Memory B cell (primary cell): ENCODE data around the gene ARID5A.

ENCODE experiments used
- ATAC-seq: fragments of 150-1000 bp; cut with Tn5 transposase; 2 replicates; pipeline ENCODE4 v1.10.0; 2021; ENCODE audit warnings: low read depth, mild to moderate bottlenecking, moderate library complexity
- DNase-seq, 2 donors: peaks; one replicate each; pipeline ENCODE4 v3.0.0; 2022; ENCODE audit warnings: low spot score in 2 of 2
- H3K27ac Mint-ChIP-seq: one replicate; pipeline ENCODE4 v1.8.0; 2022; ENCODE audit warnings: mild to moderate bottlenecking, moderate library complexity, mixed read lengths
- H3K27me3 Mint-ChIP-seq: one replicate; pipeline ENCODE4 v1.8.0; 2022; ENCODE audit warnings: mixed read lengths
- H3K36me3 Mint-ChIP-seq: one replicate; pipeline ENCODE4 v1.8.0; 2022; ENCODE audit warnings: mild to moderate bottlenecking, mixed read lengths
- H3K4me1 Mint-ChIP-seq: one replicate; pipeline ENCODE4 v1.8.0; 2022; ENCODE audit warnings: mixed read lengths
- H3K4me3 Mint-ChIP-seq: one replicate; pipeline ENCODE4 v1.8.0; 2022; ENCODE audit warnings: mild to moderate bottlenecking, moderate library complexity, mixed read lengths
- H3K9me3 Mint-ChIP-seq: one replicate; pipeline ENCODE4 v1.8.0; 2022; ENCODE audit warnings: mixed read lengths

Gene ARID5A

DNA sequence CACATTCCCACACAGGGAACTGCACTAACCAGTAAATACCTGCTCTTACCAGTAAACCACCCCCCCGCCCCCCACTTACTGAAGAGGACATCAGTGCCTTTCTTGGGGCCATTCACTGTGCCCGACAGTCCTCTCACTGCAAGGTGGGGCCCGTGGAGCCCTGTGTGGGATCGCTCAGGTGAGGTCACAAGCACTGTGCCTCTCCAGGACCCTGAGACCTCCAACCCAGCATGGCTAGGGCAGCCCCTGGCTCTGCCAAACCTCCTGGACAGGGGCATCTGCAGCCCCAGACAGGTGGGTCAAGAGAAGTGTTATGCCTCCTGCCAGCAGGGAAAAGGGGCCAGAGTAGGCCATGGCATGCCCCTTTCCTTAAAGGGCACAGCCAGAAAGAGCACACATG, 24.7 kb upstream of the ARID5A start:
- Mint-ChIP-seq H3K4me3 (no peak overlapping the region), H3K27ac (no peak overlapping the region), H3K36me3 (no peaks in the 10 kb centered on the region), H3K9me3 (peaks cover 6% of the 10 kb centered on the region), H3K4me1 (peaks cover 11% of the 10 kb centered on the region), H3K27me3 (peaks cover 2% of the 10 kb centered on the region)
- DNase-seq: no peak
- no peak for ATAC-seq

DNA sequence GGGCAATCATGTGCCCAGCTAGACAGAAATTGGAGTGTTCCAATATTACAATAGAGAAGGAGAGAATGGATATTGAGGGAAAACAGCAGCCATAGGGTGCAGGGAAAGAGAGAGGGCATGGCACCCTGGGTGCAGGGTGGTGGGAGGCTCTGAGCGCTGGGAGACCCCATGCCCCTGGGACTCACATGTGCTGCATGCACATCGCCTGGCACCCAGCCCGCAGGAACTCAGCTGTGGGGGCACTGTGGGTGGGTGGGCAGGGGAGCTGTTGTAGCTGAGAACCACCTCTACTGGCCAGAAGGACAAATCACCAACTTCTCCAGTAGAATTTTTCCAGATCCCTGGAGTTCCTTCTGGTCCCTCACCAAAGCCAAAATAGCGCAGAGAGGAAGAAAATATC, 24.2 kb upstream of the ARID5A start:
- ATAC-seq: no peak
- Mint-ChIP-seq H3K36me3 (peaks cover 3% of the 10 kb centered on the region), H3K27me3 (peaks cover 2% of the 10 kb centered on the region), H3K4me3 (no peak overlapping the region), H3K4me1 (peaks cover 11% of the 10 kb centered on the region), H3K27ac (no peak overlapping the region), H3K9me3 (peaks cover 10% of the 10 kb centered on the region)
- DNase-seq: no peak

DNA sequence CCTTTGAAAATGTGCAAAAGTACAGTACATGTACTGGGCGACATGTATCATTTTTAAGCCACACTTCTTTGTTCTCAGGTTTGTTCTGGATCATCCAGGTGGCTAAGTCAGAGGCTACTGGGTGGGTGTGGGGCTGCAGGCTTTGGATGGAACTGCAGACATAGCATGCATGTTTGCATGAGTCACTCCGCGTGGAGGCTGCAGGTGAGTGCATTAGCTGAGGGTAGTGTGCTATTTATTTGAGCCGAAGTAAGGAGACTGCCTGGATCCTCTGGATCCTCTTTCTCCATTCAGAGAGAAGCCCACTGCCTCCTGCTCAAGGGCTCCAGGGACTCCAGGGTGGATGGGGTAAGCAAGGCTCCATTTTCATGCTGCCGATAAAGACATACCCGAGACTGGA, 22.0 kb upstream of the ARID5A start:
- DNase-seq: no peak
- Mint-ChIP-seq H3K9me3 (peaks cover 11% of the 10 kb centered on the region), H3K4me3 (no peak overlapping the region), H3K4me1 (peaks cover 2% of the 10 kb centered on the region), H3K36me3 (peaks cover 3% of the 10 kb centered on the region), H3K27me3 (peaks cover 2% of the 10 kb centered on the region), H3K27ac (no peak overlapping the region)
- ATAC-seq: no peak

DNA sequence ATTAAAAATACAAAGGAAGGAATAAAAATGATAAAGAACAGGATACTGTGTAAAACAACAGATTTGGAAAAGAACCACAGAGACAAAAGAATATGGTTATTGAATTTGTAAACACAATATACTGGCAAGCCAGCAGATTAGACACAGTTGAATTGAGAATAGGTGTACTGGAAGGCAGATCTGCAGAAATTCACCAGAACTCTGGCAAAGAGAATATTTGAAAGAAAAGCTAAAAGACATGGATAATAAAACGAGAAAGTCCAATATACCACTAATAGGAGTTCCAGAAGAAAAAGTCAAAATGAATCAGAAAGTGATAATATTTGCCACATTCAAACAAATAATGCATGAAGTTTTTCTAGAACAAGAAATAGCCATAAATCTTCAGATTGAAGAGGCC, 19.5 kb upstream of the ARID5A start:
- ATAC-seq (no peak), DNase-seq (no peak)
- no peaks in the 10 kb centered on the region for H3K27me3 Mint-ChIP-seq
- H3K4me1 Mint-ChIP-seq: no peaks in the 10 kb centered on the region
- H3K27ac Mint-ChIP-seq: no peak overlapping the region
- peaks cover 3% of the 10 kb centered on the region for H3K36me3 Mint-ChIP-seq
- H3K4me3 Mint-ChIP-seq: no peak overlapping the region
- H3K9me3 Mint-ChIP-seq: peaks cover 11% of the 10 kb centered on the region

DNA sequence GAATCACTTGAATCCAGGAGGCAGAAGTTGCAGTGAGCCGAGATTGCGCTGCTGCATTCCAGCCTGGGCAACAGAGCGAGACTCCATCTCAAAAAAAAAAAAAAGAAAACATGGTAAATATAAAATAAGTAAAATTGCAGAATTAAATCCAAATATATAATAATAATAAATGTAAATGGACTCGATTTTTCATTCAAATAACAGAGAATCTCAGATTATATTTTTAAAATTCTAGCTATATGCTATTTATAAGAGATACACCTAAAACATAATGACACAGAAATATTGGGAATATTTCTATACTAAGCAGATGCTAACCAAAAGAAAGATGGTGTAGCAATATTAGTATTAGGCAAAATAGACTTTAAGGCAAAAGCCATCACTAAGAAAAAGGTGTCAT, 16.3 kb upstream of the ARID5A start:
- peaks cover 5% of the 10 kb centered on the region for H3K4me1 Mint-ChIP-seq

DNA sequence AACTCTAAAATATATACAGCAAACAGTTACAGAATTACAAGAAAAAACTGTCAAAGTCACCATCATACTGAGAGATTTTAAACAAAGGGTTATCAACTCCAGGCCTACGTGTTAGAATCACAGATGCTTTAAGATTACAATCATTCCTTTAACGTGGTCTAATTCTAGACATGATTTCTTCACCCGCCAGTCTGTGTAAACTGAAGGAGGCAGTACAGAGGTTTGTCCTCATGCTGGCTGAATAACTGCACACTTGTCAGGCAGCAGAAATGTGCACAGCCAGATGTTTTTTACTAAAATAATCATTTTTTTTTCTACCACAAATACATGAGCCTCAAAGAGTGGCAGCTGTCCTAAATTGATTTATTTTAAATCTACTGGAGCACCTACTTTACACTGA, 15.9 kb upstream of the ARID5A start:
- Mint-ChIP-seq H3K27ac (no peak overlapping the region), H3K4me3 (no peak overlapping the region), H3K36me3 (peaks cover 3% of the 10 kb centered on the region), H3K9me3 (peaks cover 10% of the 10 kb centered on the region), H3K27me3 (peaks cover 4% of the 10 kb centered on the region), H3K4me1 (peaks cover 5% of the 10 kb centered on the region)
- no peak for DNase-seq
- no peak for ATAC-seq

More for the DNA sequence above, 16.3 kb upstream of the ARID5A start:
- Mint-ChIP-seq H3K27me3 (peaks cover 4% of the 10 kb centered on the region), H3K4me3 (no peak overlapping the region), H3K27ac (no peak overlapping the region), H3K36me3 (peaks cover 3% of the 10 kb centered on the region), H3K9me3 (peaks cover 11% of the 10 kb centered on the region)
- DNase-seq (no peak), ATAC-seq (no peak)

DNA sequence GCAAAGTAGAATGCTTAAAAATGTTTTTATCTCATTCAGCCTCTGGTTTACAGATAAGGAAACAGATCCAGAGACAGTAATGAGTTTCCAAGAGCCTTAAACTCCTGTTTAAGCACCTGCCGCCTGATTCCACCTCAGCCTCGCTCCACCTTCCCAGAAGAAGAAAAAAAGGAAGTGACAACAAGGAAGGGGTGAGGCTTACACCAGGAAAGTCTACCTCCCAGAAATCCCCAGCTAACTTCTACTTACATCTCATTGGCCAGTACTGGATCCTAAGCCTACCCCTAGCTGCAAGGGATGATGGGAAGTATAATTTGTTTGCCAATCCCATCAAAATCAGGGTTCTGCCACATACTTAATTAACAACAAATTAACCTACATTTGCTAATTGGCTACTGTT, 15.3 kb upstream of the ARID5A start:
- Mint-ChIP-seq H3K4me3 (no peak overlapping the region), H3K27me3 (peaks cover 8% of the 10 kb centered on the region), H3K4me1 (peaks cover 5% of the 10 kb centered on the region), H3K9me3 (peaks cover 7% of the 10 kb centered on the region), H3K36me3 (peaks cover 3% of the 10 kb centered on the region), H3K27ac (no peak overlapping the region)
- DNase-seq: no peak
- no peak for ATAC-seq

DNA sequence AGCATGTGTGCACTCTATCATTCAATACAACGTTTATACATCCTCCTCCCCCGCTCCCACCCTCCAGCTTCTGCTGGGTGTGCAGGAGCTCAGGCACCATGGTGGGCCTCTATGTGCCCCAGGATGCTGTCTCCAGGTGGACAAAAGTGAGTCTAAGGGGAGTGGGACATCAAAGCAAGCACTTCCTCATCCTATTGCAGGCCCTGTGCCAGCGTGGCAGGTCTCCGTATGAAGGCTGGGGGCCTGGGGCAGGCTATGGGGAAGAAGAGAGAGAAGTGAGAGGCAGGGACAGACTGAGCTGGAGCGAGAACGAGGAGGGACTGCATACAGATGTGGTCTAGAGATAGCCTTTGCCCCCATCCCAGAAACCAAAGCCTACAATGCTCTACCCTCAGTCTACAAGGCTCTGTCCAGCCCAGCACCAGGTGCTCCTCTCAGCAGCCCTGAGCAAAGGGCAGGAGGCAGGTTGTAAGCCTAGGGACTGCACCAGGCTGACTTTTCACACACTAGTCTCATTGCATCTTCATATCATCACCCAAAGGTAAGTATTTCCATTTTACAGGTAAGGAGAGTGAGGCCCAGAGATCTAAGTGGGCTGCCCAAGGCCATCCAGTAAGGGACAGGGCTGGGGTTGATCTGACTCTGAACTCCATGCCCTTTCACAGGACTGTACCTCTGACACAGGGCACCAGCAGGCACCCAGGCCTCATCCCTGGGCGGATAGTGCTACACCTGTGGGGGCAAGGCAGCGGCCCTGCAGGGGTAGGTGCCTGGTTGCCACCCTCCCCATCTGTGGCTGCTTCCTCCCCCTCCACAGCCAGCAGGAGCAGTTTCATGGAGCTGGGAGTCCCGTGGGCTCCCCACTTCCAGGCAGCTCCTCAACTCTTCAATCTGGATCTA, 14.0 kb upstream of the ARID5A start:
- H3K4me1 Mint-ChIP-seq: peaks cover 8% of the 10 kb centered on the region
- H3K4me3 Mint-ChIP-seq: no peak overlapping the region
- no peaks in the 10 kb centered on the region for H3K36me3 Mint-ChIP-seq
- H3K27me3 Mint-ChIP-seq: peaks cover 8% of the 10 kb centered on the region
- no peaks in the 10 kb centered on the region for H3K9me3 Mint-ChIP-seq
- no peak overlapping the region for H3K27ac Mint-ChIP-seq
- DNase-seq: no peak
- no peak for ATAC-seq

DNA sequence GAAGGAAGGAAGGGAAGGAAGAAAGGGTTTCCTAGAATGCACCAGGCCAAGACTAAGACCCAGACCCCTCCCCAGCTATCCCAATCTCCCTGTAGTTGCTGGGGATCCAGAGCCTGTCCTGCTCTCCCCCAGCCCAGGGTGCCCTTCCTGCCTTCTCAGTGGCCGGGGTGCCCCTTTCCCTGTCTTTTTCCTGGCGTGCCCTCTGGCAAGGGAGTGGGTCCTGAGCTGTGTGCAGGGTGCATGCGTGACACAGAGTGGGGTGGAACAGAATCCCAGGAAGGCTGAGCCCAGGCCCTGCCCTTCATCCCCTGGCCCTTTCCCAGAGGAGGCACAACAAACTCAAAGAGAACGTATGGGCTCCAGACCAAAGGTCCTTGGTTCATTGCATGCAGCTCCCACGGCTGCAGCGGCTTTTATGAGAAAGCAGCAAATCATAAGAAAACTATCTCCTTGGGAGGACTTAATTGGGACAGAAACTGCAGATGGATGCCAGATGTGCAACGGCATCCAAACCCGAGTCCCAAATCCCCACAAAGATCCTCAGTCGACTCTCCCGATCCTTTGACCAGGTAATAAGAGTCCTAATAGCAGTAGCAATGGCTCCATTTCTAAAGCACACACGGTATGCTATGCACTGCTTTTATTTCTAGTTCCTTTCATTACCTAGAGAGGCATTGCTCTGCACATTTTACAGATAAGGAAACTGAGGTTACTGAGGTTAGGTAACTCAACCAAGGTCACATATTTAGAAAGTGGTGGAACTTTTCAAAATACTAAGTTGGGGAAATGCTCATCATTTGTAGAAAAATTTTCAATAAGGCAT, 12.7 kb upstream of the ARID5A start:
- DNase-seq: no peak
- peaks cover 12% of the 10 kb centered on the region for H3K4me1 Mint-ChIP-seq
- no peaks in the 10 kb centered on the region for H3K9me3 Mint-ChIP-seq
- no peak overlapping the region for H3K27ac Mint-ChIP-seq
- H3K4me3 Mint-ChIP-seq: no peak overlapping the region
- ATAC-seq: no peak
- peaks cover 8% of the 10 kb centered on the region for H3K27me3 Mint-ChIP-seq
- no peaks in the 10 kb centered on the region for H3K36me3 Mint-ChIP-seq

DNA sequence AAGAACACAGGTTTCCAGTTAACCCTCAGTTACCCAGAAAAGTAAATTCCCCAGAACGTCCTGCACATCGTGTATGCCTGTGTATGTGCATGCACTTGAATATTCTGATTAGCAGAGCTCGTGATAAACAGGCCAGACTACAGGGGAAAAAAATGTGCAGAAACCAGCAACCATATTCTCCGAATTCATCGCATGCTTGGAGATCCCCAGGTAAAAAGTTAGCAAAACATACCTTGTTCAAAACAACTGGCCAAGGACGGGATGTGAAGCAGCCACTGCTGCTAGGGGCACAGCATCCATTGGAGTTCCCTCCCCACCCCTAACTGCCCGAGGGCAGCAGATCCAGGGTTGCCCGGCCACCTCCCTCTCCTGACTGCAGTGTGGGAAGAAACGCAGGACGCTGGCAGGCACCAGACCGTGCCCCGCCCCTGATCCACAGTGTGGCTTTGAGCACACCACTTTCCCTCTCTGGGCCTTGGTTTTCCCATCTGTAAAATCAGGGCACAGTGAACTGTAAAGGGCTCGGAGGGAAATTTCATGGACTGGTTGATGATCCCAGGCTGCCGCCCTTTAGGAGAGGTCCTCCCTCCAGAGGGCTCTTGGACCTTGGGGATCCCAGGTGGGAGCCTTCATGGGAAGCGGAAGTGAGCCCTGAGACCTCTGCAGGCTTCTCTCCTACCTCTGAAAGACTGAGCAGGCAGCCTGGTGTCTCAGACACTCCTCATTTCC, 11.9 kb upstream of the ARID5A start:
- Mint-ChIP-seq H3K9me3 (no peaks in the 10 kb centered on the region), H3K27ac (no peak overlapping the region), H3K27me3 (peaks cover 8% of the 10 kb centered on the region), H3K4me3 (no peak overlapping the region), H3K36me3 (no peaks in the 10 kb centered on the region), H3K4me1 (peaks cover 16% of the 10 kb centered on the region)
- ATAC-seq: no peak
- no peak for DNase-seq

DNA sequence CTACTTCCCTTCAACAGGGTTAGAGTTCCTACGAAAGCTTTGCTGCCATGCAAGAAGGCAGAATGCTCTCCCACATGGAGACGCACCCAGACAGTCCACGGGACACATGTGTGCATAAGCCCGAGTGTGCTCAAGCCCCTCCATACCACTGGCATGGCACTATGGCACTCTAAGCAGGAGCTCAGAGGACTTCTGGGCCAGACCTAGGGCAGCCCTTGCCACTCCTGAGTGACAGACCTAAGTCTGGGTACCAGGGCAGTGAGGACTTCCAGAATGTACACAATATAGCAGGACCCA, 11.4 kb upstream of the ARID5A start:
- DNase-seq (no peak), ATAC-seq (no peak)
- Mint-ChIP-seq H3K27ac (no peak overlapping the region), H3K36me3 (no peaks in the 10 kb centered on the region), H3K4me3 (no peak overlapping the region), H3K4me1 (peaks cover 19% of the 10 kb centered on the region), H3K27me3 (peaks cover 8% of the 10 kb centered on the region), H3K9me3 (no peaks in the 10 kb centered on the region)

DNA sequence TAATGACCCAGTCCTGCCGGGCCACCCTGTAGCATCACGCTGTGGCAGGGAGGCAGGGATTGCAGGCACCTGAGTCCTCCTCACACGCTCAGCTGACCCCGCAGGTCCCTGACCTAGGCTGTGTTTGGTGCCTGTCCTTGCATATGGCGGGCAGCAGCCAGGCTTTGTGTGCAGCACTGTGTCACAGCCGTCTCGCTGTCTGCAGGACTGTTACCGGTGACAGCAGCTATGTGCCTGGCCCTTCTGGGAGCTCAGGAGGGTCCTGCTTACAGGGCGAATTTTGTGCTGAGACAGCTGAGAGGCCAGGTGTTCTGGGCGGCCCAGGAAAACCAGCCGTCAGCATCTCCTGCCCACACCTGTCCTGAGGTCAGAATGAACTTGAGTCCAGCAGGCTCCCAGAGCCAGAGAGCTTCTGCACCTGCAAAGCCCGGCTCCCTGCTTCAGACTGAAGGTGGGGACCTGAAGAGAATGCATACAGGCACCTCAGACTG, 10.4 kb upstream of the ARID5A start:
- H3K27me3 Mint-ChIP-seq: peaks cover 8% of the 10 kb centered on the region
- DNase-seq: no peak
- no peak for ATAC-seq
- no peaks in the 10 kb centered on the region for H3K36me3 Mint-ChIP-seq
- H3K4me3 Mint-ChIP-seq: no peak overlapping the region
- H3K4me1 Mint-ChIP-seq: peaks cover 21% of the 10 kb centered on the region
- no peaks in the 10 kb centered on the region for H3K9me3 Mint-ChIP-seq
- H3K27ac Mint-ChIP-seq: peak overlapping the region; percentile 88

DNA sequence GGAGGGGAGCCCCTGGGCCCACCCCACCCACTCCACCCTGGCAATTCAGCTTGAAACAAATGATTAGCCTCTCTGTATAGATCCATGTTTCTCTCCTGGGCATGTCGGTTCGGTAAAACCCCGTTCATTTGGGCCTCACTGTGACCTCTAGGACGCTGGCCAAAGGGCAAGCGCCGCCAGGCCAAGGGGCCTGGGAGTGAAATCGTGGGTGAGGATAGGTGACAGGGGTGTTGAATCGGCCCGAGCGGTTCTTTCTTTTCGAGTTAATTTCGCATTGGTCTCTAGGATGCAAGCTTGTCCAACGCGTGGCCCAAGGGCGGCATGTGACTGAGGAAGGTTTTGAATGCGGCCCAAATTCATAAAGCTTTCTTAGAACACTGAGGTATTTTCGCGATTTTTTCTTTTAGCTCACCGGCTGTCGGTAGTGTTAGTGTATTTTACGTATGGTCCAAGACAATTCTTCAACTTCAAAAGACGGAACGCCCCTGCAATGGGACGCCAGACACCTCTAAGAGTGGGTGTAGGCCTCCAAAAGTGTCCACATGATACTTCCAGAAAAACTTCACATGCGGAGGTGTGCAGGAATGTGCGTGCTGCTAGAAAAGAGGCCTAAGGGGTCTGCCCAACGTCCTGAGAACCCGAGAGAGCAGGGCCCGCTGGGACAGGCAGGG, 9.8 kb upstream of the ARID5A start:
- no peak for ATAC-seq
- peak overlapping the region; percentile 88 for H3K27ac Mint-ChIP-seq
- H3K4me1 Mint-ChIP-seq: peaks cover 25% of the 10 kb centered on the region
- DNase-seq: no peak
- H3K9me3 Mint-ChIP-seq: no peaks in the 10 kb centered on the region
- H3K36me3 Mint-ChIP-seq: no peaks in the 10 kb centered on the region
- peak overlapping the region; percentile 79 for H3K4me3 Mint-ChIP-seq
- H3K27me3 Mint-ChIP-seq: peaks cover 8% of the 10 kb centered on the region
